Body of pancreas (tissue), 4 donors: ENCODE results near the gene ARHGDIA. TPM values are rescaled to one million over a fixed set of nuclear protein-coding genes. Genes with fewer than 3 reads are reported as not detected.

Experiments used
- ATAC-seq: fragments of 150-250 bp; one replicate; pipeline ENCODE4 v1.9.1; 2016
- DNase-seq, 4 donors: peaks; one replicate each; pipeline ENCODE4 v3.0.0-alpha.2; 2019
- H3K27ac ChIP-seq, 4 donors: fragments of 200-600 bp; sonication (generic); 1 replicate in 3 of 4; 2 replicates in 1 of 4; pipeline versions ENCODE4 v1.5.1 to v1.6.1; 2016 to 2019; ENCODE audit warnings: mild to moderate bottlenecking in 1 of 4, mixed read lengths in 1 of 4, moderate library complexity in 1 of 4
- H3K27me3 ChIP-seq, 2 donors: fragments of 200-600 bp; sonication (generic); one replicate each; pipeline ENCODE4 v1.6.0; 2016; ENCODE audit warnings: mild to moderate bottlenecking in 1 of 2
- H3K36me3 ChIP-seq, 2 donors: fragments of 200-600 bp; sonication (generic); replicated peaks in 1 of 2; 2 replicates each; pipeline ENCODE4 v1.5.1; 2016; ENCODE audit warnings: low read depth in 2 of 2; ENCODE audit not compliant: insufficient read depth in 1 of 2
- H3K4me1 ChIP-seq: fragments of 200-600 bp; sonication (generic); one replicate; pipeline ENCODE4 v1.6.0; 2016
- H3K4me3 ChIP-seq, 2 donors: fragments of 200-600 bp; sonication (generic); 1 replicate in 1 of 2; 2 replicates in 1 of 2; pipeline ENCODE4 v1.5.1; 2016 to 2019
- H3K9me3 ChIP-seq, 3 donors: fragments of 200-600 bp; sonication (generic); 1 replicate in 2 of 3; 2 replicates in 1 of 3; pipeline ENCODE4 v1.5.1; 2016
- POLR2A ChIP-seq, 3 donors: fragments of 450-650 bp; IDR thresholded peaks; one replicate each; pipeline ENCODE4 v1.6.1; 2016; ENCODE audit warnings: antibody characterized with exemption in 3 of 3, mild to moderate bottlenecking in 2 of 3
- WGBS, 2 donors: methylation state at CpG; one replicate each; pipeline ENCODE4 v1.1.5; 2017; 5-methylcytosine and 5-hydroxymethylcytosine counted together
- intact Hi-C: fragments of 100-400 bp; cut with DNase I; formaldehyde crosslinking; loops from one replicate; pipeline ENCODE4 v1.15.1; 2023
- total RNA-seq, 2 donors: library from RNA; depleted of rRNA; stranded (reverse); fragments of >200 nt; gene quantifications; one replicate each; pipeline ENCODE4 v1.1.0, GENCODE V29; 2016
- TF ChIP-seq, protein P1 (sequence below), 7 experiments: fragments of 450-650 bp in 4 of 7; fragments of 200-600 bp in 3 of 7; sonication (generic) in 3 of 7; IDR thresholded peaks; one replicate each; pipeline ENCODE4 v1.5.1; 2016 to 2019; ENCODE audit warnings: antibody characterized with exemption in 7 of 7

The ARHGDIA gene
- total RNA-seq, 2 donors from 2014 or later, result 109 to 141 TPM

DNA sequence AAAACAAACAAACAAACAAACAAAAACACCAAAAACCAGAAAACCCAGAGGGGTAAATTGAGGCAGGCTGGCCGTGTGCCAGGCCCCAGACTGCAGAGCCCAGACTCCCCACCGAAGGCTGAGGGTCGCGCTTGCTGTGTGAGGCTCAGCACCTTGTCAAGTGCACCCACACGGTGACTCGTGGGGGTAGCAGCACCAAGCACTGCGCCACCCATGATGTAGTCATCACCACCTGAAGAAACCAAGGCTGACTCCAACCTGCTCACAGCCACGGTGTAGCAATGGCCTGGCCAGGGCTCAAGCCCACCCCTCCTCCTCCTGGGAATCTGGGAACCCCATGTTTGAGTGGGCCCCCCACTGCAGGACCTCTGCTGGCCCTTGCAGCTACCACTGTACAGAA is 50.0 kb downstream of the ARHGDIA start:
- intact Hi-C loops, result no loop called here
- H3K9me3 ChIP-seq, result no peaks in the 10 kb centered on the region
- ATAC-seq, result peak; percentile 14
- no peaks in the 10 kb centered on the region for H3K36me3 ChIP-seq
- H3K27ac ChIP-seq, result peak overlapping the region; percentile 89 to 94 (median 93)
- H3K4me1 ChIP-seq, result peaks cover 26% of the 10 kb centered on the region
- TF ChIP-seq, protein P1, sequence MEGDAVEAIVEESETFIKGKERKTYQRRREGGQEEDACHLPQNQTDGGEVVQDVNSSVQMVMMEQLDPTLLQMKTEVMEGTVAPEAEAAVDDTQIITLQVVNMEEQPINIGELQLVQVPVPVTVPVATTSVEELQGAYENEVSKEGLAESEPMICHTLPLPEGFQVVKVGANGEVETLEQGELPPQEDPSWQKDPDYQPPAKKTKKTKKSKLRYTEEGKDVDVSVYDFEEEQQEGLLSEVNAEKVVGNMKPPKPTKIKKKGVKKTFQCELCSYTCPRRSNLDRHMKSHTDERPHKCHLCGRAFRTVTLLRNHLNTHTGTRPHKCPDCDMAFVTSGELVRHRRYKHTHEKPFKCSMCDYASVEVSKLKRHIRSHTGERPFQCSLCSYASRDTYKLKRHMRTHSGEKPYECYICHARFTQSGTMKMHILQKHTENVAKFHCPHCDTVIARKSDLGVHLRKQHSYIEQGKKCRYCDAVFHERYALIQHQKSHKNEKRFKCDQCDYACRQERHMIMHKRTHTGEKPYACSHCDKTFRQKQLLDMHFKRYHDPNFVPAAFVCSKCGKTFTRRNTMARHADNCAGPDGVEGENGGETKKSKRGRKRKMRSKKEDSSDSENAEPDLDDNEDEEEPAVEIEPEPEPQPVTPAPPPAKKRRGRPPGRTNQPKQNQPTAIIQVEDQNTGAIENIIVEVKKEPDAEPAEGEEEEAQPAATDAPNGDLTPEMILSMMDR (IDR thresholded peaks at IDR 0.05), result no peak
- no peak for TF ChIP-seq POLR2A (IDR thresholded peaks at IDR 0.05)
- DNase-seq, result peak in 3 of 4 donors; percentile 19 to 43 (median 24)
- 71% methylated on average over 2 to 7 of the region's 8 CpGs for WGBS, 2 donors
- H3K27me3 ChIP-seq, result no peaks in the 10 kb centered on the region
- H3K4me3 ChIP-seq, result no peak overlapping the region

DNA sequence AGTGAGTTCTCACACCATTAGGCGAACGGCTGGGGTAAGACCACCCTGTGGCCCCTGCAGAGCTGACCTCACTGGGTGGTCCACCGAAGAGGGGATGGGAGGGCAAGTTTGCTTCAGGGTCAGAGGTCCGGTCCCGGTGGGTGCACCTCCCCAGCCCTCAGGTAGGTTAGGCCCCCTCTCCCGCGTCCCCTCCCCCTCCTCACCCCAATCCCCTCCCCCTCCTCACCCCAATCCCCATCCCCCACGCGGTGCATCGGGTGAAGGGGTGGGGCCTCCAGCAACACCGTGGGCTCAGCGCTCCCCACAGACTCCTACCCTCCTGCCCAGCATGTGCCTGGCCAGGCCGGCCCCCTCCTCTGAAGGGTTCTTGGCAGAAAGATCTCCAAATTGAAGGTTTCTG is 51.4 kb downstream of the ARHGDIA start:
- Histone ChIP-seq H3K36me3 (no peaks in the 10 kb centered on the region), H3K27me3 (no peaks in the 10 kb centered on the region), H3K27ac (no peak overlapping the region), H3K4me1 (peaks cover 37% of the 10 kb centered on the region), H3K9me3 (no peaks in the 10 kb centered on the region), H3K4me3 (no peak overlapping the region)
- no peak for TF ChIP-seq POLR2A (IDR thresholded peaks at IDR 0.05)
- TF ChIP-seq, protein P1 (IDR thresholded peaks at IDR 0.05), result no peak
- no peak for DNase-seq
- ATAC-seq, result no peak
- intact Hi-C loops, result no loop called here
- 29 to 43% methylated on average over 5 to 6 of the region's 13 CpGs for WGBS, 2 donors

DNA sequence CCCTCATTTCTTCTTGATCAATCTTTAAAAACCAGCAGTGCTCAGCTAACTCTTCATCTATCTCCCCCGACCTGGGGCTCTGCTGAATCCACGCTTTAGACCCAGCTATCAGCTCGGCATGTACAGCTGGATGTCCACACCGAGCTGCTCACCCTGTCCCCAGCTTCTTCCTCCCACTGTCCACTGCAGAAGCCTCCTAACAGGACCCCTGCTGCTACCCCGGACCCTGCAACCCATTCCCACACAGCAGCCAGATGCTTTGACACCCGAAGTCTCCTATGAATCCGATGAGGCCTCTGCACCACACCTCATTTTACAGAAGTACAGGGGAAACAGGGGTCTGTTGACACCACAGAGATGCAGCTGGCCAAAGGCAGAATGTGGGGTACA is 53.4 kb downstream of the ARHGDIA start:
- Histone ChIP-seq H3K36me3 (no peaks in the 10 kb centered on the region), H3K27ac (no peak overlapping the region), H3K9me3 (no peaks in the 10 kb centered on the region), H3K4me3 (no peak overlapping the region), H3K4me1 (peaks cover 32% of the 10 kb centered on the region), H3K27me3 (no peaks in the 10 kb centered on the region)
- intact Hi-C loops, result no loop called here
- ATAC-seq (no peak), DNase-seq (no peak)
- WGBS, 2 donors, result 49 to 60% methylated on average over 7 of the region's 7 CpGs
- no peak for TF ChIP-seq POLR2A (IDR thresholded peaks at IDR 0.05)
- TF ChIP-seq, protein P1 (IDR thresholded peaks at IDR 0.05), result no peak

Other genes starting within 250 kb of the ARHGDIA start
- 10 to 100 TPM; 43.8 to 63.0 TPM for gene NPLOC4, start 234.2 kb downstream of the ARHGDIA start, total RNA-seq
- 1 to 10 TPM; 1.0 to 5.3 TPM for gene TSPAN10, start 234.1 kb downstream of the ARHGDIA start, total RNA-seq
- gene PDE6G, start 214.8 kb downstream of the ARHGDIA start, total RNA-seq, result not detected
- 10 to 100 TPM; 18.1 to 23.3 TPM for gene OXLD1, start 204.7 kb downstream of the ARHGDIA start, total RNA-seq
- gene CCDC137, start 204.6 kb downstream of the ARHGDIA start, total RNA-seq, result 10 to 100 TPM in 1 of 2 donors, 1 to 10 TPM in 1; 6.2 to 21.4 TPM
- 10 to 100 TPM; 22.8 to 47.1 TPM for gene ARL16, start 187.5 kb downstream of the ARHGDIA start, total RNA-seq
- 10 to 100 TPM; 60.7 to 66.9 TPM for gene HGS, start 187.3 kb downstream of the ARHGDIA start, total RNA-seq
- 10 to 100 TPM; 17.1 to 45.8 TPM for gene MRPL12, start 168.0 kb downstream of the ARHGDIA start, total RNA-seq
- gene SLC25A10, start 159.1 kb downstream of the ARHGDIA start, total RNA-seq, result 10 to 100 TPM; 15.8 to 18.9 TPM
- 1 to 10 TPM in 1 of 2 donors, under 1 TPM in 1; 0.52 to 5.3 TPM for gene GCGR, start 67.2 kb downstream of the ARHGDIA start, total RNA-seq
- gene MCRIP1, start 38.0 kb downstream of the ARHGDIA start, total RNA-seq, result 10 to 100 TPM; 46.1 to 65.6 TPM
- not detected for gene PPP1R27, start 36.3 kb downstream of the ARHGDIA start, total RNA-seq
- 1,000 to 10,000 TPM; 1,462 to 4,394 TPM for gene P4HB, start 10.8 kb downstream of the ARHGDIA start, total RNA-seq
- 10 to 100 TPM; 17.1 to 72.2 TPM for gene ALYREF, start 20.2 kb upstream of the ARHGDIA start, total RNA-seq
- gene ANAPC11, start 20.4 kb upstream of the ARHGDIA start, total RNA-seq, result 100 to 1,000 TPM in 1 of 2 donors, 10 to 100 TPM in 1; 58.1 to 111 TPM
- 1 to 10 TPM in 1 of 2 donors, under 1 TPM in 1; 0.66 to 1.8 TPM for gene NPB, start 30.9 kb upstream of the ARHGDIA start, total RNA-seq
- gene PCYT2, start 40.1 kb upstream of the ARHGDIA start, total RNA-seq, result 10 to 100 TPM; 13.0 to 25.1 TPM
- 10 to 100 TPM; 23.9 to 48.5 TPM for gene SIRT7, start 46.8 kb upstream of the ARHGDIA start, total RNA-seq
- gene MAFG, start 56.4 kb upstream of the ARHGDIA start, total RNA-seq, result 10 to 100 TPM in 1 of 2 donors, 1 to 10 TPM in 1; 8.3 to 14.5 TPM
- 10 to 100 TPM; 38.2 to 54.2 TPM for gene PYCR1, start 66.0 kb upstream of the ARHGDIA start, total RNA-seq
- gene MYADML2, start 75.9 kb upstream of the ARHGDIA start, total RNA-seq, result not detected
- under 1 TPM in 1 of 2 donors, not detected in 1; 0.33 TPM for gene NOTUM, start 89.8 kb upstream of the ARHGDIA start, total RNA-seq
- 10 to 100 TPM; 17.9 to 57.4 TPM for gene ASPSCR1, start 106.3 kb upstream of the ARHGDIA start, total RNA-seq
- 10 to 100 TPM; 16.5 to 24.4 TPM for gene CENPX, start 151.5 kb upstream of the ARHGDIA start, total RNA-seq
- gene LRRC45, start 152.0 kb upstream of the ARHGDIA start, total RNA-seq, result 10 to 100 TPM in 1 of 2 donors, 1 to 10 TPM in 1; 8.0 to 36.3 TPM
- 1 to 10 TPM in 1 of 2 donors, not detected in 1; 3.1 TPM for gene RAC3, start 160.3 kb upstream of the ARHGDIA start, total RNA-seq
- gene DCXR, start 166.4 kb upstream of the ARHGDIA start, total RNA-seq, result 100 to 1,000 TPM in 1 of 2 donors, 10 to 100 TPM in 1; 82.2 to 205 TPM
- gene RFNG, start 180.5 kb upstream of the ARHGDIA start, total RNA-seq, result 10 to 100 TPM; 37.9 to 43.1 TPM
- 10 to 100 TPM; 63.0 to 86.4 TPM for gene GPS1, start 180.6 kb upstream of the ARHGDIA start, total RNA-seq
- 100 to 1,000 TPM in 1 of 2 donors, 10 to 100 TPM in 1; 76.0 to 128 TPM for gene DUS1L, start 194.5 kb upstream of the ARHGDIA start, total RNA-seq
- gene FASN, start 226.9 kb upstream of the ARHGDIA start, total RNA-seq, result 100 to 1,000 TPM in 1 of 2 donors, 10 to 100 TPM in 1; 16.3 to 388 TPM